ENCODE data around the gene GHDC. TPM values are rescaled to one million over a fixed set of nuclear protein-coding genes. Genes with fewer than 3 reads are reported as not detected.

The GHDC gene
- total and polyA plus RNA-seq, 2 of the 13 experiments (the other 11 are each of a cell fraction or from before 2014, with no cell fraction given) = 15.4 to 22.5 TPM

GRCh38 chr17:42191275-42191608, 3.1 kb downstream of the GHDC start (continued):
- TF ChIP-seq DBP (CRISPR knock-in tag; IDR thresholded peaks at IDR 0.05; ENCODE audit: not compliant biosample characterization) (no peak), DNMT3B (CRISPR knock-in tag; conservative IDR thresholded peaks at IDR 0.05) (no peak), STAT5B (CRISPR knock-in tag; IDR thresholded peaks at IDR 0.05) (no peak), NFE2L1 (CRISPR knock-in tag; IDR thresholded peaks at IDR 0.05; ENCODE audit: borderline replicate concordance) (no peak), ZFX (CRISPR knock-in tag; IDR thresholded peaks at IDR 0.05; ENCODE audit: low read depth) (no peak), ZNF136 (CRISPR knock-in tag; IDR thresholded peaks at IDR 0.05; ENCODE audit: low read depth) (no peak), ZNF598 (CRISPR knock-in tag; IDR thresholded peaks at IDR 0.05; ENCODE audit: borderline replicate concordance) (no peak), AGO2 (optimal IDR thresholded peaks at IDR 0.05; ENCODE audit: low read depth, low read length) (no peak)
- TF ChIP-seq, protein P1, sequence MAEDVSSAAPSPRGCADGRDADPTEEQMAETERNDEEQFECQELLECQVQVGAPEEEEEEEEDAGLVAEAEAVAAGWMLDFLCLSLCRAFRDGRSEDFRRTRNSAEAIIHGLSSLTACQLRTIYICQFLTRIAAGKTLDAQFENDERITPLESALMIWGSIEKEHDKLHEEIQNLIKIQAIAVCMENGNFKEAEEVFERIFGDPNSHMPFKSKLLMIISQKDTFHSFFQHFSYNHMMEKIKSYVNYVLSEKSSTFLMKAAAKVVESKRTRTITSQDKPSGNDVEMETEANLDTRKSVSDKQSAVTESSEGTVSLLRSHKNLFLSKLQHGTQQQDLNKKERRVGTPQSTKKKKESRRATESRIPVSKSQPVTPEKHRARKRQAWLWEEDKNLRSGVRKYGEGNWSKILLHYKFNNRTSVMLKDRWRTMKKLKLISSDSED (CRISPR knock-in tag; IDR thresholded peaks at IDR 0.05) = no peak

- WGBS (ENCODE audit: low lambda C conversion rate) = 87% methylated on average over 10 of the region's 17 CpGs
- Histone ChIP-seq H3K36me3 (replicated peaks in 1 of 2; ENCODE audit: control insufficient read depth in 1 of 2, insufficient read depth in 2 of 2, low read length in 2 of 2) (no peaks in the 10 kb centered on the region), H3K4me2 (ENCODE audit: low read depth, low read length) (no peak overlapping the region), H3K4me1 (ENCODE audit: insufficient read depth, low read length) (peaks cover 21% of the 10 kb centered on the region), H3K9ac (ENCODE audit: insufficient read depth, low read depth, low read length) (no peak overlapping the region), H3K27me3 (ENCODE audit: control insufficient read depth in 1 of 2, insufficient read depth in 2 of 2, low read length in 2 of 2) (peaks cover 0 to 3% of the 10 kb centered on the region in 2 experiments; a peak in 3 of 5 replicates), H3K4me3 (replicated peaks in 1 of 3; ENCODE audit: insufficient read depth in 1 of 3, low read depth in 2 of 3, low read length in 3 of 3) (no peak overlapping the region), H3K79me2 (ENCODE audit: insufficient read depth, low read length) (no peaks in the 10 kb centered on the region), H4K20me1 (ENCODE audit: insufficient read depth, low read length) (no peaks in the 10 kb centered on the region), H3K9me3 (ENCODE audit: low read length) (no peaks in the 10 kb centered on the region), H3K27ac (ENCODE audit: extremely low read length, insufficient read depth, low read length) (no peak overlapping the region), H2AFZ (ENCODE audit: low read length) (no peak overlapping the region)
- in situ Hi-C loops (cut with HindIII; ENCODE audit: extremely low pct_ligation_motif_present, low pct_unique_long_range_greater_than_20kb) (no loop called here), intact Hi-C loops (cut with micrococcal nuclease; ENCODE audit: unreplicated experiment) (no loop called here)
- ATAC-seq (no peak), DNase-seq (ENCODE audit: low spot score) (no peak), FAIRE-seq (no peak)
- no peak for TF ChIP-seq AGO2 (optimal IDR thresholded peaks at IDR 0.05; ENCODE audit: low read depth, low read length)
- no peak for TF ChIP-seq ZNF207 (IDR thresholded peaks at IDR 0.05; ENCODE audit: borderline replicate concordance)
- TF ChIP-seq HDAC2 (CRISPR knock-in tag; IDR thresholded peaks at IDR 0.05) = no peak
- TF ChIP-seq MTA1 (CRISPR knock-in tag; IDR thresholded peaks at IDR 0.05; ENCODE audit: borderline replicate concordance) = peak; percentile 24; the same call in 1 of the 2 replicates
- 0 out of 2 replicates have a peak, but pooled peaks have one; percentile 14 for TF ChIP-seq ZNF768 (CRISPR knock-in tag; IDR thresholded peaks at IDR 0.05)
- TF ChIP-seq ZNF746 (CRISPR knock-in tag; IDR thresholded peaks at IDR 0.05) = no peak
- BruUV-seq (replicated peaks) = no TSS peak
- POLR2A ChIA-PET = interaction anchor here (0.5 kb wide), 1 partner anchor 100 kb away, joined by 3 read pairs; no protein-coding TSS in a partner anchor
- CTCF ChIA-PET (ENCODE audit: low intra/inter-chr PET ratio, low total read pairs) = no interaction called here
These were observed 3.6 kb downstream of the GHDC start for GRCh38 chr17:42190491-42191274.
